ENCODE measurements around the gene FGFR3.

The FGFR3 gene

DNA sequence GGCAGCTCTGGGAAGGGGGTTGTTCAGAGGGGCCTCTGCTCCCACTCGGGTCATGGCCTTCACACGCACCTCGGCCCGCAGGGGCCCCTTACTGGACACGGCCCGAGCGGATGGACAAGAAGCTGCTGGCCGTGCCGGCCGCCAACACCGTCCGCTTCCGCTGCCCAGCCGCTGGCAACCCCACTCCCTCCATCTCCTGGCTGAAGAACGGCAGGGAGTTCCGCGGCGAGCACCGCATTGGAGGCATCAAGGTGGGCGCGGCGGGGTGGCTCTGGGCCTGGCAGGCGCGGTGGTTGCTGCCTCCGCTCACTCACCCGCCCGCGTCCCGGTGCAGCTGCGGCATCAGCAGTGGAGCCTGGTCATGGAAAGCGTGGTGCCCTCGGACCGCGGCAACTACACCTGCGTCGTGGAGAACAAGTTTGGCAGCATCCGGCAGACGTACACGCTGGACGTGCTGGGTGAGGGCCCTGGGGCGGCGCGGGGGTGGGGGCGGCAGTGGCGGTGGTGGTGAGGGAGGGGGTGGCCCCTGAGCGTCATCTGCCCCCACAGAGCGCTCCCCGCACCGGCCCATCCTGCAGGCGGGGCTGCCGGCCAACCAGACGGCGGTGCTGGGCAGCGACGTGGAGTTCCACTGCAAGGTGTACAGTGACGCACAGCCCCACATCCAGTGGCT is 8.3 kb downstream of the FGFR3 start:
- Histone ChIP-seq H3K4me3 (ENCODE audit: low read length) (no peak overlapping the region), H3K4me2 (ENCODE audit: low read depth, low read length) (no peak overlapping the region), H3K36me3 (replicated peaks; ENCODE audit: insufficient read depth, low read length) (no peaks in the 10 kb centered on the region), H3K9ac (ENCODE audit: low read length) (no peak overlapping the region), H3F3A (ENCODE audit: insufficient read depth, low read length) (no peaks in the 10 kb centered on the region), H4K20me1 (ENCODE audit: insufficient read depth, low read length) (no peaks in the 10 kb centered on the region), H3K4me1 (ENCODE audit: low read length) (no peaks in the 10 kb centered on the region), H2AFZ (ENCODE audit: low read length) (no peak overlapping the region), H3K9me3 (replicated peaks; ENCODE audit: insufficient read depth, low read length) (no peaks in the 10 kb centered on the region), H3K27me3 (replicated peaks; ENCODE audit: insufficient read depth, low read length) (peaks cover 65% of the 10 kb centered on the region), H3K9me2 (replicated peaks; ENCODE audit: insufficient read depth, low read length) (no peaks in the 10 kb centered on the region), H3K79me2 (ENCODE audit: low read length) (no peaks in the 10 kb centered on the region), H3K27ac (ENCODE audit: low read length) (no peak overlapping the region)
- no peak for DNase-seq
- TF ChIP-seq EZH2 (optimal IDR thresholded peaks at IDR 0.05; ENCODE audit: low read depth, low read length) = no peak
- TF ChIP-seq EZH2phosphoT487 (IDR thresholded peaks at IDR 0.05; ENCODE audit: low read length) = no peak
- no peak for TF ChIP-seq CTCF (IDR thresholded peaks at IDR 0.05; ENCODE audit: low read length)

DNA sequence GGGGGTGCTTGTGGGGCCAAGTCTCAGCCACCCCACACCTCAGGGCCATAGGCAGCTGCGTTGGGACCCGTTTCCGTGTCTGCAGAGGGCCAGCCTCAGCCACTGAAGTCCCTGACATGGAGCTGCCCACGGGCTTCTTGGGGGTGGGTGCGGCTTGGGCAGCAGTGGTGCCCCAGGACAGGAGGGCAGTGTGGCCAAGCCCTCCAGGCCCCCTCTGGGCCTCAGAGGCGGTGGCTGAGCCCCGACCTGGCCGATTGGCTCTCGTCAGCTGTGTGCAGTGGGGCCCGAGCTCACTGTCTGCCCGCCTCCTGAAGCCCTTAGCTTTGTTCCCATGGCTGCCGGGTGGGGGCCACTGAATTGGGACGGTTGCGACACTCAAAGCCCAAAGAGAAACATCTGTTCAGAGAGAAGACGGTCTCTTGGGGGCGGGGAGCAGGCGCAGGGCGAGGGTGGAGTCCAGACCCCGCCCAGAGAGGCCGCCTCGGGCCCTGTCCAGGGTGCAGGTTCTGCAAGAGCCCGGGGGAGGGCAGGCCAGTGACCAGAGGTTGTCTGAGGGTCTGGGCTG is 9.1 kb downstream of the FGFR3 start:
- Histone ChIP-seq H3K4me2 (ENCODE audit: low read depth, low read length) (no peak overlapping the region), H3K79me2 (ENCODE audit: low read length) (no peaks in the 10 kb centered on the region), H3F3A (ENCODE audit: insufficient read depth, low read length) (no peaks in the 10 kb centered on the region), H4K20me1 (ENCODE audit: insufficient read depth, low read length) (no peaks in the 10 kb centered on the region), H3K36me3 (replicated peaks; ENCODE audit: insufficient read depth, low read length) (no peaks in the 10 kb centered on the region), H3K4me3 (ENCODE audit: low read length) (no peak overlapping the region), H2AFZ (ENCODE audit: low read length) (no peak overlapping the region), H3K9ac (ENCODE audit: low read length) (no peak overlapping the region), H3K9me2 (replicated peaks; ENCODE audit: insufficient read depth, low read length) (no peaks in the 10 kb centered on the region), H3K27me3 (replicated peaks; ENCODE audit: insufficient read depth, low read length) (peaks cover 57% of the 10 kb centered on the region), H3K4me1 (ENCODE audit: low read length) (no peaks in the 10 kb centered on the region), H3K9me3 (replicated peaks; ENCODE audit: insufficient read depth, low read length) (no peaks in the 10 kb centered on the region), H3K27ac (ENCODE audit: low read length) (no peak overlapping the region)
- no peak for DNase-seq
- TF ChIP-seq EZH2 (optimal IDR thresholded peaks at IDR 0.05; ENCODE audit: low read depth, low read length) (no peak), CTCF (IDR thresholded peaks at IDR 0.05; ENCODE audit: low read length) (no peak), EZH2phosphoT487 (IDR thresholded peaks at IDR 0.05; ENCODE audit: low read length) (no peak)

- H3K4me1 ChIP-seq (ENCODE audit: low read length) = no peaks in the 10 kb centered on the region
- DNase-seq = no peak
- no peaks in the 10 kb centered on the region for H3K79me2 ChIP-seq (ENCODE audit: low read length)
- no peak for TF ChIP-seq CTCF (IDR thresholded peaks at IDR 0.05; ENCODE audit: low read length)
- no peak for TF ChIP-seq EZH2 (optimal IDR thresholded peaks at IDR 0.05; ENCODE audit: low read depth, low read length)
- TF ChIP-seq EZH2phosphoT487 (IDR thresholded peaks at IDR 0.05; ENCODE audit: low read length) = no peak
- no peak overlapping the region for H3K4me3 ChIP-seq (ENCODE audit: low read length)
- H4K20me1 ChIP-seq (ENCODE audit: insufficient read depth, low read length) = no peaks in the 10 kb centered on the region
- H3K36me3 ChIP-seq (replicated peaks; ENCODE audit: insufficient read depth, low read length) = no peaks in the 10 kb centered on the region
- no peaks in the 10 kb centered on the region for H3K9me2 ChIP-seq (replicated peaks; ENCODE audit: insufficient read depth, low read length)
- no peaks in the 10 kb centered on the region for H3K9me3 ChIP-seq (replicated peaks; ENCODE audit: insufficient read depth, low read length)
- no peak overlapping the region for H3K4me2 ChIP-seq (ENCODE audit: low read depth, low read length)
- H2AFZ ChIP-seq (ENCODE audit: low read length) = no peak overlapping the region
- H3K27ac ChIP-seq (ENCODE audit: low read length) = no peak overlapping the region
- peaks cover 54% of the 10 kb centered on the region for H3K27me3 ChIP-seq (replicated peaks; ENCODE audit: insufficient read depth, low read length)
- H3F3A ChIP-seq (ENCODE audit: insufficient read depth, low read length) = no peaks in the 10 kb centered on the region
- no peak overlapping the region for H3K9ac ChIP-seq (ENCODE audit: low read length)
Measured at GRCh38 chr4:1802720-1803522, 9.8 kb downstream of the FGFR3 start.
